ENCODE data around the gene IL1A.

Gene IL1A

DNA sequence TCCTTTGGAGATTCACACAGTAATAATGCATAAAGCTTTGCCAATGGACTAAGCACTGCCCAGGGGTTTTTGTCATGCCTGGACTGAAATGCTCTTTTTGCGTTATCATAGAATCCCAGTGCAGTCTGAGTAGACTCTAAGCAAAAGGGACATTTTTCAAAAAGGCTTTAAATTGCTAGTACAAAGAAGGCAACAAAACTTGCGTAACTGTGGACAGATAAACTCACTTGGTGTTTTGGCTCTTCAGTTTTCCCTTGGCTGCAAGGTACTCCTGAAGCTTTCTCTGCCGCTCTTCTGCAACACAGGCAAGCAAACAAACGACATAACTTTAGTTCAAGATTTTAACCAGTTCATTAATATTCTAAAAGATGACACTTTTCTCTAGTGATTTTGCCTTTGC lies 22.0 kb downstream of the IL1A start:
- DNase-seq: no peak

DNA sequence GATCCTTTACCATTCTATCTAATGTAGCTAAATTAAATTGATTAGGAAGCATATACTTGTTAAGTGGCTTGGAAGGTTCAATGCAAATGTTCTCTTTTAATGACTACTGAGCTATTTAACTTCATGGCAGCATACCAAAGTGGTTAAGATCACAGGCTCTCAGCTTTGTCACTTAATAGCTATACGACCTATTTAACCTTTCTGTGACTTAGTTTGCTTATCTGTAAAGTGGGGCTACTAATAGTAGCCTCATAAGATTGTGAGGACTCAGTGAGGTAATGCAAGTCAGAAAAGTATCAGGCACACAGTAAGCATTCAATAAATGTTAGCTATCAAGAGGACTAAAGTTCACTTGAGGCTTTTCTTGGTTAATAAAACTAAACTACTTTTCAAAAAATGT lies 24.1 kb downstream of the IL1A start:
- DNase-seq: no peak

DNA sequence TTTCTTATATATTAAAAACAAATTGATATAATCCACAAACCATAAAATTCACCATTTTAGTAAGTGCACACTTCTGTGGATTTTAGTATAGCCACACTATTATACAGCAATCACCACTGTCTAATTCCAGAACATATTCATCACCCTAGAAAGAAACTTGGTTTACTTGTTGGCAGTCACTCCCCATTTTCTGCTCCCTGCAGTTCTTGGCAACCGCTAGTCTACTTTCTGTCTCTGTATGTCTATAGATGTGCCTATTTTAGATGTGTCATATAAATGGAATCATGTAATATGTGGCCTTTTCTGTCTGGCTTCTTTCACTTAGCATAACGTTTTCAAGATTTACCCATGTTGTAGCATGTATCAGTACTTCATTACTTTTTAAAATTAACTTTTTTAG lies 25.6 kb downstream of the IL1A start:
- DNase-seq: no peak

DNA sequence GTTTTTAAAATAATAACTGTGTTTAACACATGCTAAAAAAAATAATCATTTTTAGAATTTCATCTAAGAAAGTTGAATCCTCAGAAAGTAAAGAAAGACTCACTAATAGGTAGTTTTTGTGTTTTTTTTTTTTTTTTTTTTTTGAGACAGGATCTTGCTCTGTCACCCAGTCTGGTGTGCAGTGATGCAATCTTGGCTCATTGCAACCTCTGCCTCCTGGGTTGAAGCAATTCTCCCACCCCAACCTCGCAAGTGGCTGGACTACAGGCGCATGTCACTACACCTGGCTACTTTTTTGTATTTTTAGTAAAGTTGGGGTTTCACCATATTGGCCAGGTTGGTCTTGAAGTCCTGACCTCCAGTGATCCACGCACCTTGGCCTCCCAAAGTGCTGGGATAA lies 27.0 kb downstream of the IL1A start:
- DNase-seq: no peak

DNA sequence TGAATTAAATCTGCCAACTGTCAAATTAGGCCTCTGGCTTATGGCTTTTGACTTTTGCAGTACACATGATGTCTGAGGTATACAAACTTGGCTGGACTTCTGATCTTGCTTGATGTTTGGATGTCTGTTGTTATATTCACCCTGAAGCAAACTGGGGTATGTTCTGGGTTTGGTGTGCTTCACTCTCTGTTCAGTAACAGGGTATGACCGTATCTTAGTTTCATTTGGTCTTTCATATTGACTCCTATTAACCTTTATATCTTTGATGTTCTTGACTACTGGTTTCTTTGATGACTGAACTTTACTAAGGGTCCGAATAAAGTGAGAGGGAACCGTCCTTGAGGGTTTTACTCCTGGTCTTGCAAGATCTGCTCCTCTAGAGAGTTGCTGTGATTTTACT lies 28.1 kb downstream of the IL1A start:
- no peak for DNase-seq

DNA sequence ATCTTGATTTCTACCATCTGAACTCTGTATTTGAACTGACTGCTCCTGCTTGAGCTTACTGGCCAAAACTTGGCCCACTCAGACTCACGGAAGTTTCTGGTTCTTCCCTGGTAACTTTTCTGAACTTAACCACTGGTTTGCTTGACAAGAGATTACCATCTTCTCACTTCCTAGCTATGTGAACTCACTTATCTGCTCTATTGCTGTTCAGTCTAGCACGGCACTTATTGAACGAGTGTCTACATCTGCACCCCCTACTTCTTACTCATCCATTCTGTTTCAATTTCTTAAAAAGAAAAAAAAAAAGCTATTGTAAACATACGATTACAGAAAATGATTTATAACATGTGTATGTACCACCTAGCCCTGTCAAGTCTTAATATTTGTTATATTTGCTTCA lies 28.8 kb downstream of the IL1A start:
- DNase-seq: no peak

DNA sequence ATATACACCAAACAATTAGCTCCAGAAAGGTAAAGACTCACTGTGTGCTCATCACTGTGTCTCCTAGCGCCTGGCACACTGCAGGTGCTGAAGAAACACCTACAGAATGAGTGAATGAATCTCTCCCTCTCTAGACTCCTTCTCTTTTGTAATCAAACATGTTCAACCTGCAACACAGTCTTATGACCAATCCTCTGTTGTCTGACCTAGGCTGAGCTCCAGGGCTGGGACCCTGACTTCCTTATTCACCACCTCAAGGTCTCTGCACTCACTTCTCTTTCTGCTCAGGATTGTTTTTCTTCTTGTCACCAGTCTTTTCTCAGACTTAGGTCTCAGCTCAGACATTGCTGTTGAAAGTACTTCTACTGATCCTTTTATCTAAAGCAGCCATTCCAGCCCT lies 29.7 kb downstream of the IL1A start:
- no peak for DNase-seq

DNA sequence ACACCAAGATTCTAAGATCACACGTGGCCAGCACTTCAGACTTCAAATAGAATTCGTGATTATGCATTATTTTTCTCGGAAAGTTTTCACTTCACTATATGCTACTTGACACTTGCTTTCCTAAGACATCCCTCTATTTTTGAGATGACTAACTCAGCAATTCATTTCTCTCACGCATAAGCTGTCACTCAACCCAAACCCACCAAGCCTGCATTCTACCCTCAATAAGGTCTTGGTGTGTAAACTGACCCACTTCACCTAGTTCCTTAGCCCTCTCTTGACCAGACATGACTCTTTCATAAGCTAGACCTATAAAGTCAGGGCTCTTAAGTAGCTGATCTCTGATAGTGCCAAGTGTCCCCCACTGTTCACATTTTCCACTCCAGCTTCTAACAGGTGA lies 31.6 kb downstream of the IL1A start:
- no peak for DNase-seq

DNA sequence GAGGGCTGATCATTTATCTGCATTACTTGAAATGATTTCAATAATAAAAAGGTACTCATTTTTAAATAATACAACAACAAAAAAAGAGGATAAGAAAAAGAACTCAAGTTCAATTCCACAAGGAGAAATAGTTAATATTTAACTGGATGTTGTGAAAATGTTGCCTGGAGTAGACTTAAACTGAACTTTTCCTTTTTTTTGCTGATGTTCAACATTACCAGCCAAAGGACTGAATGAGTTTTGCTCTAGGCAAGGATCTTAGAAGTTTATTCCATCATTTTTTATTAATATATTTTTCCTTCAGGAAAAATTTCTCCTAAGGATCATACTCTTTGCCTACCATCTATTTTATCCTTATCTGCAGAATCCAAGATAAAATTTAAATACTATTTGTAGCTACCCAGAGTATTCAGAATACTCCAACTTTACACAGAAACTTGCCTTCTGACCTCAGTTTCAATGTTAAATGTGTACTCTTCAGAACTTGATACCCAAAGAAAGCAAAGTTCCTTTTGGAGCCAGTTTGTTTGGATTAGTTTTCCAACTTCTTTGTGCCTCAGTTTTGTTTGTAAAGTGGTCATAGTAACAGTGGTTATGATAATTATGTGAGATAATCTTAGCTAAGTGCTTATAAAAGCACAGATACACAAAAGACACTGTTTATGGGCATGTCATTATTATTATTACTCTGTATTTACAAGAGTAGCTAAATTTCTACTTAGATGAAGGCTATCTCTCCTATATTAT lies 32.7 kb downstream of the IL1A start:
- DNase-seq: no peak

DNA sequence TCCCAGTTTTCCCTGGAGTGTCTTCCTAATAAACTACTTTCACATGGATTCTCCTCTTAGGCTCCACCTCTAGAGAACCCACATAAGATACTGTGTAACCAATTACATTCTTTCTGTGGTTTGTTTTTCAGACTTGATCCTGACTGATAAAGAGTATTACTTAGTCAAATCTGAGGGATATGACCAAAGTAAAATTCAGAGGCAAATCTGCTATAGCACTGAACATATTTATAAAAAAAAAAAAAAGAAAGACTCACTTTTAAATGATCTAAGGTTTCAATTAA lies 33.8 kb downstream of the IL1A start:
- DNase-seq: no peak

DNA sequence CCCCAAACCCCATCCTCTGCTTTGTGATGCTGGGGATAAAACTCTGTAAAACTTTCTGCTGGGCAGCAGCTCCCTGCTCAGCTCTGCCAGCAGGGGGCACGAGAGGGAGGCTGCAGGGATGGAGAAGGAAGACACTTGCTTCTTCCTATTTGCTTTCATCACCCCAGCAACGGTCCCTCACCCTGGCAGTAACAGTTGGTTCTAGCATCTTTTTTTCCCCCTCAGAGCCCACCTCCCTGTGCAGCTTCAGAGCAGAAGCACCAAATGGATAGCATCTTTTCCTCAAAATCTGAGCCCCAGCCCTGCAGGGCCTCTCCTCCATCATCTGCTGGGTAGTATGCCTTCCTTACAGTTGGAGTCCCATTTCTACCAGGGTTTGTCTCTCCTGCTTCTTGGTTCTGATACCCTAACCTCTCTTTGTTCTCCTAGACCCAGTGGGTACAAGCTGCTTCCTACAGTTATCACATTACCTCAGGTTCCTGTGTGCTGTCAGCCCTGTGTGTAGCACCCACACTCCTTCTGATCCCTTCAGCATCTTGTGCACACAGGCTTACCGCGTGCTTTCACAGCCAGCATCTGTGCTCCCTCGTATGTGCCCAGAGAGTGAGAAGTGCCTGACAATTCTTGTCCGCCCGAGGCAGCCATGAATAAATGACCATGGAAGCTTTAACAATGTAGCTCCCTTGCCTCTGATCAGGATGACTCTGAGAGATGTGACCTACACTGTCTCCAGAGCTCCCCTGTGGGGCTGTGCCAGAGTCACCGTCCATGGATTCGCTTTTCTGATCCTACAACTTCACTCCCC lies 34.3 kb downstream of the IL1A start:
- DNase-seq: peak; percentile 53

DNA sequence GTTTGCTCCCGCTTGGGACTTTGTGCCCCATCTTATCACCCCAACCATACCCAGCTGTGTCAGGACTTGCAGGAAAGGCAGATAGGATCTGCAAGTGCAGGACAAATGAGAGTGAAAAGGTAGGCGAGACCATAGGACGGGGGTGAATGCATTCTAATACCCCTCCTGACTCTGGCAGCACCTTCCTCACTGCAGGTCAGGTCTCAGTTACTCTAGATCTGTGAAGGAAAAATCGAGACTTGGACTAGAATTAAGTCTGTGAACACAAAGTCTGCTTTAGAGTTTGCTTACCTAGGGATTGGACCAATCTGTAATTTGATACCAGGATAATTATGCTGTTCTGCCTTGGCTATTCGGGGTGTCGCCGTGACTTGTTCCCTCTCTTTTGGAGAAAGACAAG lies 43.8 kb downstream of the IL1A start:
- DNase-seq: no peak

DNA sequence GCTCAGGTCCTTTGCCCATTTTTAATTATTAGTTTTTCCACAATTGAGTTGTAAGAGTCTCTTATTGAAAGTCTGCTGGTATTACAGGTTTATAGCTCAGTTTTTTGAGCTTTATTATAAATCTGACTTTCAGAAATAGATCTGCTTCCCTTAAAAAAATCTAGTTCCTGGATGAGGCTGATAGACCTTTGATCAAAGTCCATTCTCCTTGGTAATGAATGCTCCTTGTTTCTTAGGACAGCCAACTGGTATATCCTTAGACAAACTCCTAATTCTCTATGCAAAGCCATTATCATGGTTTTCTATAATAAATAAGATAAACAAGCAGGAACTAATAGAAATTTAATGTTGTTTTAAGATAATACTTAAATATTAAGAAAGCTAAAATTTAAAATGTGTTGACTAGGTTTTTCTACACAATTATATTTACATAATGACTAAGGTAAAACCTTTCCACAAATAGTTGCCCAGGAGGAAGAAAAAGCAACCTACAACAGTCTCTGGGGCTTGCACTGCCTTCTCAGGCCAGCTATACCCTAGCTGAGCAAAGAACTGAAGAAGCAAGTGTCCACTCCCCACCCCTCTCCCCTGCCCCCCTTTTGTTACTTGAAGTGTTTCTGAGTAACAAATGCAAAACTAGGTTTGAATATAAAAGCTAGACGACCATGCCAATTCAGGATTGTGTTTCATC lies 46.6 kb downstream of the IL1A start:
- DNase-seq: no peak

DNA sequence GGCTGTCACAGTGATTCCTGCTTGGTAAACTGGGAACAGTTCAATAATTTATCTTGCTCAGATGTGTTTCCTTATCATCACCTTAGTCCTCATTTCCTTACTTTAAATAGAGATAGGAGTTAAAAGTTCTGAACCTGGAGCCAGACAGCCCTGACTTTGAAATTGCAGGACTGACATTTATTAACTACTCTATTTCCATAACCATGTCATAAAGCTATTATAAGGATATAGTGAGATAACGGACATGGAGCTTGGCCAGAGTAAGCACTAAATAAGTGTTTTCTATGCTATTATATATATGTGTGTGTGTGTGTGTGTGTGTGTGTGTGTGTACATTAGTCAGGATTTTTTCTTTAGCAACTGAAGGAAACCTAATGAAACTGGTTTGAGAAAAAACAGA lies 50.4 kb downstream of the IL1A start:
- no peak for DNase-seq

DNA sequence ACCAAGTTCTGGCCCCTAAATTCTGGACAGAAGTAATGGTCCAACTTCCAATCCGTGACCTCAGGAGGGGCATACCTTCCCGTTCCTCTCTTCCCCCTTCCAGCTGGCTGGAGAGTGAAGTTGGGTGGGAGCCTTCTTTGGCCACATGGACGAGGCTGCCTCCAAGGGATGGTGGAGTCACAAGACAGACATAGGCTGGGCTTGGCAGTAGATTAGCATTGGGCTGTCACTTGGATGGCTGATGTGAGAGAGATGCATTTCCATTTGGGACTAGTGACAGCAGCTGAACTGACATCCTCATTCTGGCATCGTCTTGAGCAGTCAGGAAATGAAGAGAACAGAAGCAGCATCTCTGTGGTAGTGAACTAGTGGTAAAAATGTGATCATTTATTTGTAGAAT lies 50.8 kb downstream of the IL1A start:
- DNase-seq: no peak

DNA sequence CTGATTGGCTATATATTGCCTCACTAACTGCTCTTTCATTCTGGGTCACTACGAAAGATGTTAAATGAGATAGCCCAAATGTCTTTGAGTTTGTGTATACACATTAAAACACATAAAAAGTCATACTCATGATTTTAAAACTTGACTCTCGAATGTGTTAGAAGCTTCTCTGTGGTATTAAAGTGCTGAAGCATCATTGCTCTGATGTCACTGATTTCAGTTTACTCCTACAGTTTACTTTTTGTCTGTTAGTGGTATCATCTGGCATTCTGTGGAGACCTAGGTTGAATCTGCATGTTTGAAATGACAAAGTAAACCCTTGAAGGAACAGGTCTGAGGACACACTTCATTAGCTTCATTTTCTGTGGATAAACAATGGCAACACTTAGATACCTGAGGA lies 52.8 kb downstream of the IL1A start:
- DNase-seq: no peak

DNA sequence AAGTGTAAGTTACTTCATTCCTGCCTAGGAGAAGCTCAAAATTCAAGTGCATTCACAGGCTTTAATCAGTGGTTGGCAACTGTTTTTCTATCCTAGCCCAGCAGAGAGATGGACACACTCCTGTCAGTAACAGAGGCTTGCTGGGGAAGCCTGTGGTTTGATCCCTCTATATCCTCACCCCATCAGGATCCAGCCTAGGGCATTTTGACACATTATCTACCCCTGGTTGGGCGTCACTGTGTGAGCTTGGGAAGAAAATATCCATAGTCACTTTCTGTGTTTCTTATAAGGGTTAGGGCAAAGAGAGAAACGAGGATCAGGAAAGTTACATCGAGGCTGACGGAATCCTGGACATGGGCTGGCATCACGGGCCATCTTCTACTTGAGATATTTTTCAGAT lies 53.5 kb downstream of the IL1A start:
- DNase-seq: peak; percentile 2

DNA sequence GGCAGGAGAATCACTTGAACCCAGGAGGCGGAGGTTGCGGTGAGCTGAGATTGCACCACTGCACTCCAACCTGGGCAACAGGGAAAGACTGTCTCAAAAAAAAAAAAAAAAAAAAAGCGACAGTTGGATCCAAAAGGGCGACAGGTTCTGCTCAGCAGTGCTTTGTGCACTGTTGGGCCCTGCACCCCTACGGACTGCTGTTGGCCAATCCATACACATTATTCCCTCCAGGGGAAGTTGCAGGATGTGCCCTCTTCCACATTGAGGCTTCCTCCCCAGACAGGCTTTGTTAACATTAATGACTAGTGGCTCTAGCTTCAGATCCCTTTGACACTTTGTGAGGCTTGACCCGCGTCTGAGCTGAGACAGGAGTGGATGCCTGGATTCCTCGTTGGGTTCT lies 54.1 kb downstream of the IL1A start:
- DNase-seq: peak; percentile 6

DNA sequence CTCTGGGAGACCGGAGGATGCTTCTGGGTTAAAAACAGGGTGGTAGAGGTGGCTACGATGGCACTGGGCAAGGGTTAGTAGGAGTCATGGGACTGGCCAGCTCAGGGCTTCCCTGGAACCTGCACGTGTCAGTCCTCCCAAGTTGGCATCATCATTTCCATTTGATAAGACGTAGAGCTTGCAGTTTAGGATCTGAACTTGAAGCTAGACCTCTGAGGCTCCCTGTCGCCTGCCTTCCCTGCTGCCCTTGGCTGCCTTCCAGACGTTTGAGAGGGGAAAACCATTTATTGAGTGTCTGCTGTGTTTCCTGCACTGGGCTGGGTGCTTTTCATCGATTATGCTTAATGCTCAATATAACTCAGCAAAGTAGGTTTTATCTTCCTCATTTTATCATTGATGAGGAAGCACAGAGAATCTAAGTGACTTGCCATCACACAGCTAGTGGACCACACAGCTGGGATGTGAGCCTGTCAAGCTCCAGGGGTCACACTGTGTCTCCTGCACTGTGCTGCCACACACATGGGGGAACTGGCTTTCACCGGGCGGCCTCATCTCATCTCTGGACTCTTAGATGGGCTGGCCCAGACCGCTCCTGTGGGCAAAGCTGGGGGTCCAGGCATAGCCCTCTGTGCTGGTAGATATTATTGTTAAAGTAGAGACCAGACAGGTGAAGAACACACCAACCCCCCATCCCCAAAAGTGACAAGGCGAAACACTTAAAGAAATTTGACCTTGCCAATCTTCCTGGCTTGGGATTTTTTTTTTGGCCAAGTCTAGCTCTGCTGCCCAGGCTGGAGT lies 55.7 kb downstream of the IL1A start:
- peak; percentile 48 for DNase-seq

DNA sequence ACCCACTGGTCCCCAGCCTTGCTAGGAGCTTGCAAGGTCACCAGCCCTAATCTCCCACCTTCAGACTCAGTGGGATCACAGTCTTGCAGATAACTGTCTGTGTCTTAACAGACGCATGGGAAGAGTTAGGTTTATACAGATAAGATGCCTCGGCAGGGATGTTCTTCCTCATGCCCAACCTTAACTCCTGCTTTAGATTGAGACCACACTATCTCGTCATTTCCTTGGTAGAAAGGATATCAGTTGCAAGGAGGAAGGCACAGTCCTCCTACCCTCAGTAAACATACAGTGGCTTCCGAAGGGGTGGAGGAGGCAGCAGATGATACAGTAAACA lies 56.3 kb downstream of the IL1A start:
- no peak for DNase-seq

DNA sequence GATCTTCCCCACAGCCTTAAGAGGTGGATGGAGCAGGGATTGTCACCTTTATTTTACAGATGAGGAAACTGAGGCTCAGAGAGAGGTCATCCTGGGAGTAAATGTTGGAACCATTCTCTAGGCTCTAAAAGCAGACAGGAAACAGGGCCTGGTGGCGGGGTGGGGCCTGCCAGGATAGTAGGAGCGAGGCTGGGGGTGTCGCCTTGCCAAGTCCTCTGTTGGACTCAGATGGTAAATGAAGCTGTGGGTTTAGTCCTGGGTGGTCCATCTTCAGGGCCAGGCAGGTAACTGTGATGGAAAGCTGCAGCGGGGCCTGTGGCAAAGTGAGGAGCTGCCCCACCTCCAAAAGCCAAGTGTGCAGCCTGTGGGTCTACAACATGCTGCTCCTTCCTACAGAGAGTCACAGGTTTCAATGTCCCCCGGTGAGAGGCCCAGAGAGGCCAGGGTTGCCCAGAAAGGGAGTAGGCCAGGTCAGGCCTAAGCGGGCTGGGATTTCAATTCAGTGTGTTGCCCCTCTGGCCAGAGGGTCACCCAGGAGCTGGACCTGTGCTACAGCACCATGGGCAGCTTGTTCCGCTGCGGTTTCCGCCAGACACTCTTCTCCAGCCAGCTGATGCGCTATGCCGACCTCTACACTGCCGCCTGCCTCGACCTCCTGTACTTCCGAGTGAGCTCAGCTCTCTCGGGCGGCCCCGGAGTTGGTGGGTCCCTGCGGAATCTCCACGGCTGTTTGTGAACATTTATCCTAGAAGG lies 56.8 kb downstream of the IL1A start:
- DNase-seq: no peak

DNA sequence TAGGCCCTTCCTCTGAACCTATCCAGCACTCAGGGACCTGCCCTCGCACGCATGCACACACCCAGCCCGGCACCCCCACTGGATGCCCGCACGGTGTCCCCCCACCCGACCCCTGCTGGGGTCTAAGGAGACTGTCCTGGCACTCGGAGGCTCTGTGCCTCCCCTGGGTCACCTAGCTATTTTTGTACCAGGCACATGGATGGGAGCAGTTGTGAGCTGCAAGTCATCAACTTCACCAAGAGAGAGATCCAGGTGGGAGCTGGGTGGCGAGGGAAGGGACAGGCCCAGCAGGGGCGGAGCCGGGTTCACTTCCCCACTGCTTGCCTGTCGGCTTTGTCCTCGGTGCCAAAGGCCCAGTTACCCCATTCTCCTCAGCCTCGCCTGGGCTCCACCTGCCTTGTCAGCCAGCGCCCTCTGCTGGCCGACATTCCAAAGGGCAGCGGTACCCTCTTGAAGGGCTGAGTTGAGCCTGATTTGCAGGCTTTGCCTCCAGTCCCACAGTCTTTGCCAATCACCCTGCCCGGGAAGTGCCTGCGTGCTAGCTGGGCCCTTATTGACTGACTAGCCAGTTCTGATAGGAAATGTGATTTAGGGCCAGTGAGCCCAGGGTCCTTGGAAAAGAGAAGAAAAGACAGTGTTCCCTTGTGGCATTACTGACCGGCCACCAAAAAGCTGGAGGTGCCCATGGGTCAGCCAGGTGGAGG lies 57.7 kb downstream of the IL1A start:
- peak; percentile 83 for DNase-seq

All from NCI-H69 (cell line).